ENCODE data around the gene SLC1A3. TPM values are rescaled to one million over a fixed set of nuclear protein-coding genes. Genes with fewer than 3 reads are reported as not detected.

The SLC1A3 gene
- total RNA-seq, 1 donor from 2014 or later, result 8.5 TPM

DNA sequence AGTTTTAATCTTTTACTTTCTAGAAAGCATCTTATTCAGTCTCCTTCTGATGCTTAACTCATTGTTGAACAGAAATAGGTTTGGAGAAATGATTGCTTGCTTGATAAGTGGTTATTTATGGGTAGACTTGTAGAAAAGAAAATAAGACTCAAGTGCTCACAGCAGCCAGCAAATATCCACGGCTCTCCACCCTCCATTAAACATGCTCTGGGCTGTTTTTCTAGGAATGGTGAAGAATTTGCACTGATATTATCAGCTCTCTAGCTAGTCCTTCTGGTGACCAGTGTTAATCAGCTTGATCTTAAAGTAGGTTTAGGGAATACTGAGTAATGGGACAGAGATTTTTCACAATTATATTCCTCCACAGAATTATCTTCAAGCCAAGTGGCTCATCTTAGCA lies 60.6 kb downstream of the SLC1A3 start:
- no peak overlapping the region for H3K27ac ChIP-seq
- no peaks in the 10 kb centered on the region for H3K27me3 ChIP-seq
- no peaks in the 10 kb centered on the region for H3K79me2 ChIP-seq (ENCODE audit: low read depth)
- TF ChIP-seq EZH2phosphoT487 (IDR thresholded peaks at IDR 0.05) (no peak), EZH2 (IDR thresholded peaks at IDR 0.05) (no peak)
- TF ChIP-seq, protein P1, sequence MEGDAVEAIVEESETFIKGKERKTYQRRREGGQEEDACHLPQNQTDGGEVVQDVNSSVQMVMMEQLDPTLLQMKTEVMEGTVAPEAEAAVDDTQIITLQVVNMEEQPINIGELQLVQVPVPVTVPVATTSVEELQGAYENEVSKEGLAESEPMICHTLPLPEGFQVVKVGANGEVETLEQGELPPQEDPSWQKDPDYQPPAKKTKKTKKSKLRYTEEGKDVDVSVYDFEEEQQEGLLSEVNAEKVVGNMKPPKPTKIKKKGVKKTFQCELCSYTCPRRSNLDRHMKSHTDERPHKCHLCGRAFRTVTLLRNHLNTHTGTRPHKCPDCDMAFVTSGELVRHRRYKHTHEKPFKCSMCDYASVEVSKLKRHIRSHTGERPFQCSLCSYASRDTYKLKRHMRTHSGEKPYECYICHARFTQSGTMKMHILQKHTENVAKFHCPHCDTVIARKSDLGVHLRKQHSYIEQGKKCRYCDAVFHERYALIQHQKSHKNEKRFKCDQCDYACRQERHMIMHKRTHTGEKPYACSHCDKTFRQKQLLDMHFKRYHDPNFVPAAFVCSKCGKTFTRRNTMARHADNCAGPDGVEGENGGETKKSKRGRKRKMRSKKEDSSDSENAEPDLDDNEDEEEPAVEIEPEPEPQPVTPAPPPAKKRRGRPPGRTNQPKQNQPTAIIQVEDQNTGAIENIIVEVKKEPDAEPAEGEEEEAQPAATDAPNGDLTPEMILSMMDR (IDR thresholded peaks at IDR 0.05), result no peak
- Mint-ChIP-seq H3K27ac (no peak overlapping the region), H3K36me3 (peaks cover 11% of the 10 kb centered on the region), H3K4me3 (no peak overlapping the region), H3K4me1 (peaks cover 3% of the 10 kb centered on the region), H3K9me3 (no peaks in the 10 kb centered on the region), H3K27me3 (ENCODE audit: insufficient read depth, low read depth) (no peaks in the 10 kb centered on the region)
- H3K9me3 ChIP-seq (ENCODE audit: low read depth), result no peaks in the 10 kb centered on the region
- H3K36me3 ChIP-seq, result no peaks in the 10 kb centered on the region
- peaks cover 2% of the 10 kb centered on the region for H3F3A ChIP-seq (ENCODE audit: low read depth)
- peaks cover 4% of the 10 kb centered on the region for H3K4me1 ChIP-seq
- H3K9ac ChIP-seq, result no peak overlapping the region
- H2AFZ ChIP-seq (replicated peaks), result no peak overlapping the region
- H3K4me3 ChIP-seq, result no peak overlapping the region
- DNase-seq (ENCODE audit: low spot score), result no peak
- no peaks in the 10 kb centered on the region for H4K20me1 ChIP-seq (ENCODE audit: low read depth)
- H3K4me2 ChIP-seq, result no peak overlapping the region

DNA sequence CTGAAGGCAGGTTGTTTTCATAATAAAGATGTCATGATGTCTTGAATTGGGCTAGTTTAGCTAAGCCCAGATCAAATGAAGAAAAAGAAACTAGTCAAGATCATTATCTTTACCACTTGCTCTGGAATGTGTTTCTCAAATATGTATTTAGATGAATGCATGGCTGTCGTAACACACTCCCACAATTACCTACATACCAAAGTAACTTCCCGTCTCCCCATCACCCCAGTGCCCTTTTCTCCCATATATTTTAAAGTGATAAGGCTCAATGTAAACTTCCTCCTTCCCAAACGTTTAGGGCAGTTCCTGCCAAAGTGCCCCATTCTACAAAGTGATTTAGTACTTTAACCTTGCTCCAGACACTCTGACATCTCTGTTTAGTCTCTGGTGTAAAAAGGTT lies 61.4 kb downstream of the SLC1A3 start:
- Histone ChIP-seq H3F3A (ENCODE audit: low read depth) (no peaks in the 10 kb centered on the region), H3K9ac (no peak overlapping the region), H2AFZ (replicated peaks) (no peak overlapping the region), H3K4me3 (no peak overlapping the region), H3K36me3 (no peaks in the 10 kb centered on the region), H3K27me3 (no peaks in the 10 kb centered on the region), H3K9me3 (ENCODE audit: low read depth) (no peaks in the 10 kb centered on the region), H3K27ac (no peak overlapping the region), H3K4me1 (no peaks in the 10 kb centered on the region), H4K20me1 (ENCODE audit: low read depth) (no peaks in the 10 kb centered on the region), H3K79me2 (ENCODE audit: low read depth) (no peaks in the 10 kb centered on the region), H3K4me2 (no peak overlapping the region)
- Mint-ChIP-seq H3K4me1 (no peaks in the 10 kb centered on the region), H3K9me3 (no peaks in the 10 kb centered on the region), H3K27me3 (ENCODE audit: insufficient read depth, low read depth) (no peaks in the 10 kb centered on the region), H3K36me3 (peaks cover 6% of the 10 kb centered on the region), H3K4me3 (no peak overlapping the region), H3K27ac (no peak overlapping the region)
- TF ChIP-seq EZH2phosphoT487 (IDR thresholded peaks at IDR 0.05) (no peak), EZH2 (IDR thresholded peaks at IDR 0.05) (no peak)
- TF ChIP-seq, protein P1 (IDR thresholded peaks at IDR 0.05), result no peak
- no peak for DNase-seq (ENCODE audit: low spot score)

DNA sequence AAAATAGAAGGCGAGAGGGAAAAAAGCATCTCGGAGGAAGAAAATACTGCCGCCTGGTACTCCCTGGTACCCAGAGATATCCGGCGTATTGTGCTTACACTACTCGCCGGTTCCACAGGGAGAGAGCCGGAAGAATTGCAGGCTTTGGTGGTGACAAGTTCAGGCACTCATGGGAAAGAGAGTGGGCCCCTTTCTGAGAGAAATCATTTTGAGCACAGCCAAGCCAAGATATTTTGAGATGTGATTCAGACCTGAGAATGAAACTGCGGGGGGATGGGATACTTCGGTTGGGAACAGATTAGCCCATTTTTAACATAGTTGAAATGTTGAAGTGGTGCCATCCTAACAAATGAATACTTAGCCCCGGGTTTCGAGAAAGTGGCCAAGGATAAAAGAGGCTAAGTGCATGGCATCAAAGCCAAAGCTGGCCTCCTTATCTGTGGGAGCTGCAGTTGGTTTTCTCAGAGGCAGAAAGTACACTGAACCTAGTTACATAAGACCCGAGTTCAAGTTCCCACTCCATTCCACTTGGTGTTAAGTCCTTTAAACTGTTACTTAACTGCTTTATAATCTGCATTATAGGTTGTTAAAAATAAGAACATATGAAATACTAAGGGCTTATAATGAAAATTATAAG lies 62.7 kb downstream of the SLC1A3 start:
- peaks cover 9% of the 10 kb centered on the region for H3K36me3 Mint-ChIP-seq
- H3K27ac ChIP-seq, result no peak overlapping the region
- H3K4me1 Mint-ChIP-seq, result no peaks in the 10 kb centered on the region
- H3K4me2 ChIP-seq, result no peak overlapping the region
- H3K4me3 ChIP-seq, result no peak overlapping the region
- H3K79me2 ChIP-seq (ENCODE audit: low read depth), result no peaks in the 10 kb centered on the region
- no peaks in the 10 kb centered on the region for H3K4me1 ChIP-seq
- H3K4me3 Mint-ChIP-seq, result no peak overlapping the region
- DNase-seq (ENCODE audit: low spot score), result no peak
- no peaks in the 10 kb centered on the region for H4K20me1 ChIP-seq (ENCODE audit: low read depth)
- no peaks in the 10 kb centered on the region for H3K9me3 ChIP-seq (ENCODE audit: low read depth)
- no peaks in the 10 kb centered on the region for H3K9me3 Mint-ChIP-seq
- no peaks in the 10 kb centered on the region for H3K27me3 Mint-ChIP-seq (ENCODE audit: insufficient read depth, low read depth)
- H3K9ac ChIP-seq, result no peak overlapping the region
- H3K27ac Mint-ChIP-seq, result no peak overlapping the region
- no peaks in the 10 kb centered on the region for H3K27me3 ChIP-seq
- TF ChIP-seq, protein P1 (IDR thresholded peaks at IDR 0.05), result no peak
- TF ChIP-seq EZH2phosphoT487 (IDR thresholded peaks at IDR 0.05) (no peak), EZH2 (IDR thresholded peaks at IDR 0.05) (no peak)
- H2AFZ ChIP-seq (replicated peaks), result no peak overlapping the region
- H3K36me3 ChIP-seq, result no peaks in the 10 kb centered on the region
- no peaks in the 10 kb centered on the region for H3F3A ChIP-seq (ENCODE audit: low read depth)
